Subcutaneous adipose tissue (tissue), 4 donors: ENCODE measurements around the gene PEX7. TPM values are rescaled to one million over a fixed set of nuclear protein-coding genes. Genes with fewer than 3 reads are reported as not detected.

Experiments
- CTCF ChIP-seq: fragments of 450-650 bp; IDR thresholded peaks from one replicate; pipeline ENCODE4 v1.5.1; 2016; ENCODE audit warnings: low read depth, mild to moderate bottlenecking, control low read depth, antibody characterized with exemption, moderate library complexity
- total RNA-seq, 4 donors: library from RNA; depleted of rRNA; stranded (reverse); fragments of >200 nt; gene quantifications; one replicate each; pipeline ENCODE4 v1.1.0, GENCODE V29; 2016

The PEX7 gene
- 1 to 10 TPM; 5.1 to 9.2 (median 8.7) TPM for total RNA-seq

- TF ChIP-seq CTCF: no peak
Measured at GRCh38 chr6:136822376-136823127, at the start of gene PEX7. TSS of gene PEX7 (plus strand) at chr6:136822592. CDS start at chr6:136822666, 74 bp downstream.

- TF ChIP-seq CTCF: no peak
Measured at GRCh38 chr6:136772685-136773472, 49.5 kb upstream of the PEX7 start.

GRCh38 chr6:136773473-136773796 lies 49.0 kb upstream of the PEX7 start:
- TF ChIP-seq CTCF: no peak

- no peak for TF ChIP-seq CTCF
Measured at GRCh38 chr6:136774228-136775041, 48.0 kb upstream of the PEX7 start.

GRCh38 chr6:136775081-136775480 lies 47.3 kb upstream of the PEX7 start:
- no peak for TF ChIP-seq CTCF

- TF ChIP-seq CTCF: no peak
Measured at GRCh38 chr6:136775548-136775947, 46.8 kb upstream of the PEX7 start.

- no peak for TF ChIP-seq CTCF
Measured at GRCh38 chr6:136777651-136778050, 44.7 kb upstream of the PEX7 start.
